ENCODE measurements around the gene MED26. TPM values are rescaled to one million over a fixed set of nuclear protein-coding genes. Genes with fewer than 3 reads are reported as not detected.
A peak's percentile ranks its signal among the peaks of the same experiment; 100 is the strongest.

Gene MED26
- total and polyA plus RNA-seq, 4 donors, result 7.0 to 18.2 (median 8.2) TPM

DNA sequence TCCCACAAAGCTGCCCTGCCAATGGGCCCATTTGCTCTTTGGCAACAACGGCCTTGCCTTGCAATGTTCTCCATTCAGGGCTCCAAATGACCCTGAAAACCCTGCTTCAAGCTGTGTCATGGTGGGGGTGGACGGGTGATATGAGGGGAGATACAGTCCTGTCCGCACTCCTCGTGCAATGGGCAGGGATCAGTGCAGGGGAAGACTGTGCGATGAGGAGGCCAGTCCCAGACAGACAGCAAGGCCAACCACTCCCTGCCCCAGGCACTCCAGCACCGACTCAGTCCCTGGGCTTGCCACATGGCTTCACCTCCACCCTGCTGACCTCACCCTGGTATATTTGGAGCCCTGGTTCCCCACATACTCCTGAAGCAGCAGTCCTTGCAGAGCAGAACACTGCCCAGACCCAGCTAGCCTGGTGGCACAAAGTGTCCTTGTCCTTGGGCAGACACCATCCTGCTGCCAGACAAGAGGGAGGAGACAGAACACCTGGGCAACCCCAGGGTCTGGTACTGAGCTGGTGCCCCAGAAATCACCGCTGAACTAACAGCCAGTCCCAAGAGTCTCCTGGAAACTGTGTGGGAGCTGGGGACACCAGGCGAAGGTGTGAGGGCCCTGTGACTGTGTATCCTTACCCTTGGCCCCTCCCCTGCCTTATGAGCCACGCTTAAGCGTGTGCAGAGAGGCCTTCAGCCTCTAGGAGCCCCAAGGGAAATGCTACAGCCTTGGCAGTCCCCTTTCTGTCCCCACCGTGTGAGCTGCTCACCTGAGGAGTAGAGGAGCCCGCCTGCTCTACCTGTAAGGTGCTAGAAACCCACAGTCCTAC lies 46.6 kb downstream of the MED26 start:
- Histone ChIP-seq H3K4me1 (ENCODE audit: control insufficient read depth in 5 of 5, insufficient read depth in 5 of 5, low read length in 5 of 5) (peaks cover 8 to 37% (median 10%) of the 10 kb centered on the region in 5 donors), H3K36me3 (ENCODE audit: control insufficient read depth in 4 of 4, insufficient read depth in 4 of 4, low read length in 4 of 4) (peaks cover 0 to 21% (median 3%) of the 10 kb centered on the region in 4 donors), H3K4me3 (no peak overlapping the region), H3K27ac (ENCODE audit: low read depth in 1 of 2, low read length in 1 of 2) (peak overlapping the region in 1 of 2 donors; percentile 37), H3K9me3 (ENCODE audit: control insufficient read depth in 4 of 4, insufficient read depth in 3 of 4, low read length in 3 of 4) (no peaks in the 10 kb centered on the region), H3K9ac (ENCODE audit: insufficient read depth in 1 of 2, low read length in 2 of 2) (no peak overlapping the region), H3K27me3 (ENCODE audit: control insufficient read depth in 3 of 3, insufficient read depth in 3 of 3, low read length in 2 of 3) (no peaks in the 10 kb centered on the region)
- TF ChIP-seq, protein P1, sequence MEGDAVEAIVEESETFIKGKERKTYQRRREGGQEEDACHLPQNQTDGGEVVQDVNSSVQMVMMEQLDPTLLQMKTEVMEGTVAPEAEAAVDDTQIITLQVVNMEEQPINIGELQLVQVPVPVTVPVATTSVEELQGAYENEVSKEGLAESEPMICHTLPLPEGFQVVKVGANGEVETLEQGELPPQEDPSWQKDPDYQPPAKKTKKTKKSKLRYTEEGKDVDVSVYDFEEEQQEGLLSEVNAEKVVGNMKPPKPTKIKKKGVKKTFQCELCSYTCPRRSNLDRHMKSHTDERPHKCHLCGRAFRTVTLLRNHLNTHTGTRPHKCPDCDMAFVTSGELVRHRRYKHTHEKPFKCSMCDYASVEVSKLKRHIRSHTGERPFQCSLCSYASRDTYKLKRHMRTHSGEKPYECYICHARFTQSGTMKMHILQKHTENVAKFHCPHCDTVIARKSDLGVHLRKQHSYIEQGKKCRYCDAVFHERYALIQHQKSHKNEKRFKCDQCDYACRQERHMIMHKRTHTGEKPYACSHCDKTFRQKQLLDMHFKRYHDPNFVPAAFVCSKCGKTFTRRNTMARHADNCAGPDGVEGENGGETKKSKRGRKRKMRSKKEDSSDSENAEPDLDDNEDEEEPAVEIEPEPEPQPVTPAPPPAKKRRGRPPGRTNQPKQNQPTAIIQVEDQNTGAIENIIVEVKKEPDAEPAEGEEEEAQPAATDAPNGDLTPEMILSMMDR (IDR thresholded peaks at IDR 0.05; ENCODE audit: control extremely low read depth, extremely low read depth), result no peak
- 83 to 90% methylated on average over 12 of the region's 12 CpGs for WGBS, 2 donors
- no peak for DNase-seq
- ATAC-seq (ENCODE audit: insufficient read depth, low FRiP score), result no peak

DNA sequence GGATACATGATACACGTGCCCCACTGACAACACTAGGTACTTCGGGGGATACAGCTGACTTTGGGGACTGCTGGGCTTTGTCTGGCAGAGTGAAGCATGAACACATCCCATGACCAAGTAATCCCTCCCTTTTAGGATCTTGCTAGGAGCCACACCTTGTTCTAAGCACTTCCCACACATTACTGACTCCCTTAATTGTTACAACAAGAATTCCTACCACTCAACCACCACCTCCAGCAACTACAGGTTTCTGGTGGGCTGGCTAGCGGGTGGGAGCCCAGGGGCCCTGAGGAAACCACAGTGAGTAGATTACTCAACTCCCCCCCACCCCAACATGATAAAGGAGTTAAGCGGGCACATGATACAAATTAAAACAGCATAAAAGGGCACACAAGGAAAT lies 48.6 kb downstream of the MED26 start:
- ATAC-seq (ENCODE audit: insufficient read depth, low FRiP score), result no peak
- Histone ChIP-seq H3K9ac (ENCODE audit: insufficient read depth in 1 of 2, low read length in 2 of 2) (no peak overlapping the region), H3K9me3 (ENCODE audit: control insufficient read depth in 4 of 4, insufficient read depth in 3 of 4, low read length in 3 of 4) (no peaks in the 10 kb centered on the region), H3K27ac (ENCODE audit: low read depth in 1 of 2, low read length in 1 of 2) (no peak overlapping the region), H3K4me3 (no peak overlapping the region), H3K36me3 (ENCODE audit: control insufficient read depth in 4 of 4, insufficient read depth in 4 of 4, low read length in 4 of 4) (peaks cover 0 to 33% (median 3%) of the 10 kb centered on the region in 4 donors), H3K27me3 (ENCODE audit: control insufficient read depth in 3 of 3, insufficient read depth in 3 of 3, low read length in 2 of 3) (no peaks in the 10 kb centered on the region), H3K4me1 (ENCODE audit: control insufficient read depth in 5 of 5, insufficient read depth in 5 of 5, low read length in 5 of 5) (peaks cover 3 to 27% (median 9%) of the 10 kb centered on the region in 5 donors)
- WGBS, 2 donors, result 52 to 69% methylated on average over 4 of the region's 4 CpGs
- TF ChIP-seq, protein P1 (IDR thresholded peaks at IDR 0.05; ENCODE audit: control extremely low read depth, extremely low read depth), result no peak
- DNase-seq, result no peak

DNA sequence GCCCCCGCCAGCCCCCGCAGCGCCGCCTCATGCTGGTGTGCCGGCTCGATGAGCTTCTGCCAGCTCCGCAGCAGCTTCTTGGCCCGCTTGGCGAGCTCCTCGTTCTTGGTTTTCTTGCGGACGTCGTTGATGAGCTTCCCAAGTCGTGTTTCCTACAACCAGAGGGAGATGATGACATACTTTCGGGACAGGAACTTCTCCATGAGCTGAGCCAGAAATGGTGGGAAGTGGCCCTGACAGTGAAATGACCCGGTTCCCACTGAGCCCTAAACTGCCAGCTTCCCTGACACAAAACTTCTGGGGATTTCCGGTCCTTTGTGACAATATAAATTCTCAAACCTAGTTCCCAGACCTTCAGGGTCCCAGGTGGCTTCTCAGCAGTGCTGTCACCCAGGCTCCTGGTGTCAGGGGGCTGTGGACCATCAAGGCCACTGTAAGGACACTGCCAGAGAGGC lies 50.4 kb downstream of the MED26 start:
- TF ChIP-seq, protein P1 (IDR thresholded peaks at IDR 0.05; ENCODE audit: control extremely low read depth, extremely low read depth), result no peak
- no peak overlapping the region for H3K27ac ChIP-seq (ENCODE audit: low read depth in 1 of 2, low read length in 1 of 2)
- H3K36me3 ChIP-seq (ENCODE audit: control insufficient read depth in 4 of 4, insufficient read depth in 4 of 4, low read length in 4 of 4), result peaks cover 0 to 33% (median 3%) of the 10 kb centered on the region in 4 donors
- no peak overlapping the region for H3K9ac ChIP-seq (ENCODE audit: insufficient read depth in 1 of 2, low read length in 2 of 2)
- WGBS, 2 donors, result 83% methylated on average over 17 of the region's 17 CpGs
- H3K4me3 ChIP-seq, result no peak overlapping the region
- DNase-seq, result no peak
- H3K9me3 ChIP-seq (ENCODE audit: control insufficient read depth in 4 of 4, insufficient read depth in 3 of 4, low read length in 3 of 4), result no peaks in the 10 kb centered on the region
- H3K4me1 ChIP-seq (ENCODE audit: control insufficient read depth in 5 of 5, insufficient read depth in 5 of 5, low read length in 5 of 5), result peaks cover 2 to 17% (median 8%) of the 10 kb centered on the region in 5 donors
- H3K27me3 ChIP-seq (ENCODE audit: control insufficient read depth in 3 of 3, insufficient read depth in 3 of 3, low read length in 2 of 3), result no peaks in the 10 kb centered on the region
- no peak for ATAC-seq (ENCODE audit: insufficient read depth, low FRiP score)
